ENCODE results near the gene IRF2.
A peak's percentile ranks its signal among the peaks of the same experiment; 100 is the strongest.
"Not testable (repeated sequence)": the region's sequence is repeated elsewhere in the genome, so short reads cannot be mapped to it uniquely, and the experiment has no call there.

The IRF2 gene

GRCh38 chr4:184358521-184359232 is 115.7 kb downstream of the IRF2 start:
- no peak for DNase-seq

GRCh38 chr4:184357772-184358171 is 116.6 kb downstream of the IRF2 start:
- no peak for DNase-seq

GRCh38 chr4:184357165-184357564 is 117.2 kb downstream of the IRF2 start:
- no peak for DNase-seq

- DNase-seq, result no peak
Measured at GRCh38 chr4:184356366-184356765, 118.0 kb downstream of the IRF2 start.

- DNase-seq, result no peak
Measured at GRCh38 chr4:184355857-184356256, 118.5 kb downstream of the IRF2 start.

GRCh38 chr4:184355111-184355604 is 119.2 kb downstream of the IRF2 start:
- DNase-seq, result no peak

- DNase-seq, result no peak
Measured at GRCh38 chr4:184352891-184353290, 121.5 kb downstream of the IRF2 start.

- no peak for DNase-seq
Measured at GRCh38 chr4:184351560-184352451, 122.5 kb downstream of the IRF2 start.

- no peak for DNase-seq
Measured at GRCh38 chr4:184350964-184351363, 123.4 kb downstream of the IRF2 start.

GRCh38 chr4:184350213-184350817 is 124.0 kb downstream of the IRF2 start:
- no peak for DNase-seq

GRCh38 chr4:184349283-184350039 is 124.9 kb downstream of the IRF2 start:
- no peak for DNase-seq

- no peak for DNase-seq
Measured at GRCh38 chr4:184348311-184349233, 125.8 kb downstream of the IRF2 start.

GRCh38 chr4:184347251-184348239 is 126.8 kb downstream of the IRF2 start:
- no peak for DNase-seq

- DNase-seq, result no peak
Measured at GRCh38 chr4:184346682-184347081, 127.7 kb downstream of the IRF2 start.

GRCh38 chr4:184346273-184346672 is 128.1 kb downstream of the IRF2 start:
- not testable (repeated sequence) for DNase-seq

- DNase-seq, result no peak
Measured at GRCh38 chr4:184345573-184345922, 128.8 kb downstream of the IRF2 start.

GRCh38 chr4:184344899-184345572 is 129.3 kb downstream of the IRF2 start:
- no peak for DNase-seq

GRCh38 chr4:184344435-184344834 is 129.9 kb downstream of the IRF2 start:
- no peak for DNase-seq

GRCh38 chr4:184343502-184344177 is 130.7 kb downstream of the IRF2 start:
- peak; percentile 42 for DNase-seq
